ENCODE data around the gene MARF1. TPM values are rescaled to one million over a fixed set of nuclear protein-coding genes. Genes with fewer than 3 reads are reported as not detected.

Gene MARF1
- total RNA-seq, 2 donors from 2014 or later: 28.0 to 33.2 TPM

DNA sequence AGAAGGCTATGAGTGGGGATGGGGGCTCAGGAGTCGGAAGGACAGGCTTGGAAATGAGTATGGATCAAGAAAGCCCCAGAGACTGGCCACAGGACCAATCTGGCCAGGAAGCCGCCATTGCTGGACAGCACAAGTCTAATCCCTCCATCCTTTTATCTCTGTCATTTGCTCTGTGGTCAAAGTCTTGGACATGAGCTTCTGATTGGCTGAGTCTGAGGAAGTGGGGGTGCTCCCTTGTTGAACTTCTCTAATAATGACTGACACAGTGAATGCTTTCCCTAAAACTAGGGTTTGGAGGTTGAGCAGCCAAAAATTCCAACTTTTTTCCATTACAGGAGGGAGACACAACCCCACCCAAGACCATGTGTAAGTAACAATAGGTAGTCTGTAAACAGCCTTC is 97.4 kb downstream of the MARF1 start:
- H3K4me3 ChIP-seq: no peak overlapping the region
- intact Hi-C loops (cut with DNase I): loop anchor here (5.0 to 10.0 kb wide), 2 partner anchors 61 to 108 kb away; no protein-coding TSS in a partner anchor
- no peaks in the 10 kb centered on the region for H3K36me3 ChIP-seq (replicated peaks in 1 of 2; ENCODE audit: insufficient read depth in 1 of 2, low read depth in 2 of 2)
- WGBS, 2 donors: 91 to 100% methylated on average over 2 of the region's 2 CpGs
- DNase-seq (no peak), ATAC-seq (no peak)
- H3K27ac ChIP-seq: no peak overlapping the region
- H3K27me3 ChIP-seq: no peaks in the 10 kb centered on the region
- no peaks in the 10 kb centered on the region for H3K9me3 ChIP-seq
- TF ChIP-seq POLR2A (IDR thresholded peaks at IDR 0.05): no peak
- TF ChIP-seq CTCF (IDR thresholded peaks at IDR 0.05): no peak
- peaks cover 11% of the 10 kb centered on the region for H3K4me1 ChIP-seq

GRCh38 chr16:15544405-15544804 is 98.5 kb downstream of the MARF1 start:
- intact Hi-C loops (cut with DNase I): loop anchor here (10.0 kb wide), 1 partner anchor 60 kb away; no protein-coding TSS in a partner anchor
- H3K4me3 ChIP-seq: no peak overlapping the region
- H3K27me3 ChIP-seq: no peaks in the 10 kb centered on the region
- ATAC-seq (no peak), DNase-seq (peak in 2 of 4 donors; percentile 22 to 39)
- TF ChIP-seq CTCF (IDR thresholded peaks at IDR 0.05): no peak
- no peak for TF ChIP-seq POLR2A (IDR thresholded peaks at IDR 0.05)
- H3K4me1 ChIP-seq: peaks cover 11% of the 10 kb centered on the region
- H3K9me3 ChIP-seq: no peaks in the 10 kb centered on the region
- peak overlapping the region in 1 of 4 donors; percentile 20 for H3K27ac ChIP-seq
- H3K36me3 ChIP-seq (replicated peaks in 1 of 2; ENCODE audit: insufficient read depth in 1 of 2, low read depth in 2 of 2): no peaks in the 10 kb centered on the region
- 31 to 45% methylated on average over 5 of the region's 5 CpGs for WGBS, 2 donors

MicroRNAs within 50 kb of the gene (microRNA counts, 767-probe panel; counts per million panel counts)
- 0 to 736 counts per million in 2 donors for microRNA hsa-miR-484

Other genes starting within 250 kb of the MARF1 start
- 10 to 100 TPM; 14.5 to 35.3 TPM for gene MPV17L, start 247.4 kb downstream of the MARF1 start, total RNA-seq
- gene BMERB1, start 208.6 kb downstream of the MARF1 start, total RNA-seq: 10 to 100 TPM in 1 of 2 donors, 1 to 10 TPM in 1; 8.9 to 22.3 TPM
- gene NDE1, start 7.1 kb upstream of the MARF1 start, total RNA-seq: 10 to 100 TPM; 11.2 to 37.9 TPM
- gene MYH11, start 213.9 kb upstream of the MARF1 start, total RNA-seq: 10 to 100 TPM; 14.2 to 19.7 TPM
- 10 to 100 TPM; 17.5 to 21.3 TPM for gene CEP20, start 245.4 kb upstream of the MARF1 start, total RNA-seq